HL-60 (cell line): ENCODE results near the gene PRM1.

Experiments used
- DNase-seq, 2 experiments: peaks; one replicate each; pipeline ENCODE4 v3.0.0-alpha.2; 2010 to 2020; ENCODE audit warnings: low read depth in 1 of 2, low spot score in 1 of 2
- H3K27ac ChIP-seq: fragments of 250-450 bp; sonication (Bioruptor Pico); replicated peaks from 2 replicates; pipeline ENCODE4 v1.5.1; 2020; ENCODE audit warnings: mild to moderate bottlenecking, moderate library complexity
- H3K27me3 ChIP-seq: fragments of 250-450 bp; sonication (Bioruptor Pico); 2 replicates; pipeline ENCODE4 v1.5.1; 2021; ENCODE audit warnings: mild to moderate bottlenecking, moderate library complexity; ENCODE audit not compliant: insufficient read depth, poor library complexity, severe bottlenecking
- H3K4me3 ChIP-seq: replicated peaks from 2 replicates; pipeline ENCODE4 v1.5.1; 2011; ENCODE audit warnings: mild to moderate bottlenecking, control low read depth, low read length; ENCODE audit not compliant: insufficient read depth
- CTCF ChIP-seq: IDR thresholded peaks from one replicate; pipeline ENCODE4 v1.5.1; 2011; ENCODE audit warnings: low read length, control low read depth, inconsistent platforms; ENCODE audit not compliant: insufficient read depth
- GABPA ChIP-seq: IDR thresholded peaks from 2 replicates; pipeline ENCODE4 v1.6.1; 2012; ENCODE audit warnings: low read depth
- POLR2AphosphoS5 ChIP-seq: IDR thresholded peaks from 2 replicates; pipeline ENCODE4 v1.6.1; 2012; ENCODE audit warnings: low read depth
- REST ChIP-seq: IDR thresholded peaks from 2 replicates; pipeline ENCODE4 v1.6.1; 2012; ENCODE audit warnings: low read depth; ENCODE audit not compliant: insufficient replicate concordance
- SPI1 ChIP-seq: IDR thresholded peaks from 2 replicates; pipeline ENCODE4 v1.6.1; 2012; ENCODE audit warnings: low read depth, mild to moderate bottlenecking, borderline replicate concordance

Gene PRM1

GRCh38 chr16:11315510-11315909 is 34.4 kb upstream of the PRM1 start:
- DNase-seq = no peak
- TF ChIP-seq CTCF (no peak), GABPA (no peak), SPI1 (no peak), REST (no peak), POLR2AphosphoS5 (no peak)
- H3K4me3 ChIP-seq = no peak overlapping the region
- H3K27ac ChIP-seq = no peak overlapping the region
- H3K27me3 ChIP-seq = no peaks in the 10 kb centered on the region

- Histone ChIP-seq H3K27me3 (no peaks in the 10 kb centered on the region), H3K27ac (no peak overlapping the region), H3K4me3 (no peak overlapping the region)
- TF ChIP-seq REST (no peak), GABPA (no peak), CTCF (no peak)
- no peak for DNase-seq
Measured at GRCh38 chr16:11314309-11314894, 33.3 kb upstream of the PRM1 start.

- no peak overlapping the region for H3K27ac ChIP-seq
- TF ChIP-seq POLR2AphosphoS5 (no peak), SPI1 (no peak), GABPA (no peak), CTCF (no peak), REST (no peak)
Measured at GRCh38 chr16:11313493-11314308, 32.6 kb upstream of the PRM1 start.

More at GRCh38 chr16:11313493-11314308, 32.6 kb upstream of the PRM1 start:
- no peak for DNase-seq
- Histone ChIP-seq H3K4me3 (no peak overlapping the region), H3K27me3 (no peaks in the 10 kb centered on the region)
